Measurements from ENCODE around the gene STT3B. TPM values are rescaled to one million over a fixed set of nuclear protein-coding genes. Genes with fewer than 3 reads are reported as not detected.

STT3B gene
- total and polyA plus RNA-seq, 7 donors, result 10.8 to 107 (median 64.1) TPM

DNA sequence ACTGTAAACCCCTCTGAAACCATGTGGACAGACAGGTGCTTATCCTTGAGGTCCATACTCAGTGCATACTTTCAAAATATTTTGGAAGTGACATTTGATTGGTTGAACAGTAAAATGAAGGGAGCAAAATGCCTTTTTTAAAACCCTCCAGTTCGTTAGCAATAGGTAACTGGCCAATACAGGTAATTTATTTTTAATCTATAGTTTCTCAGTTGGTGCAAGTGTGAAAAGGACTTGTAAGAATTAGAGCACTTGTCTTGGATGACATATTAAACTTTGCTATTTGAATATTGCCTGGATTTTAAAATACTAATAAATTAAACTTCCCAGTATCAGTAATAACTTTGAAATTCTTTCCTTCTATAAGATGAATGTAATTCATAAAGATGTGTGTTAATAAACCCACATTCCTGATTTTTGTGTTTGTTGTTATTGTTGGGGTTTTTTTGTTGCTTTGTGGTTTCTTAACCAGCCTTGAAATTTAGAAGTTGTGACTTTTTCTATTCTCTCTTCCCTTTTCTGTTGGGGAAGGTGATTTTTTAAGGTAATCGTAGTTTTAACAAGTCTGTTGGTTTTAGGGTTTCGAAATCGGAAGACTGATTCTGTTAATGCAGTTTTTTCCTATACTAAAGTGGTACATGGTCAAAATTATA, 90.0 kb downstream of the STT3B start:
- Histone ChIP-seq H3K4me1 (no peaks in the 10 kb centered on the region), H3K9me3 (no peaks in the 10 kb centered on the region), H3K27me3 (no peaks in the 10 kb centered on the region), H3K4me3 (no peak overlapping the region), H3K27ac (no peak overlapping the region), H3K36me3 (peaks cover 0 to 61% (median 14%) of the 10 kb centered on the region in 4 donors)
- 80 to 91% methylated on average over 4 of the region's 4 CpGs for WGBS, 2 donors
- TF ChIP-seq EP300 (IDR thresholded peaks at IDR 0.05), result no peak
- intact Hi-C loops (cut with DNase I), result no loop called here
- no peak for DNase-seq

DNA sequence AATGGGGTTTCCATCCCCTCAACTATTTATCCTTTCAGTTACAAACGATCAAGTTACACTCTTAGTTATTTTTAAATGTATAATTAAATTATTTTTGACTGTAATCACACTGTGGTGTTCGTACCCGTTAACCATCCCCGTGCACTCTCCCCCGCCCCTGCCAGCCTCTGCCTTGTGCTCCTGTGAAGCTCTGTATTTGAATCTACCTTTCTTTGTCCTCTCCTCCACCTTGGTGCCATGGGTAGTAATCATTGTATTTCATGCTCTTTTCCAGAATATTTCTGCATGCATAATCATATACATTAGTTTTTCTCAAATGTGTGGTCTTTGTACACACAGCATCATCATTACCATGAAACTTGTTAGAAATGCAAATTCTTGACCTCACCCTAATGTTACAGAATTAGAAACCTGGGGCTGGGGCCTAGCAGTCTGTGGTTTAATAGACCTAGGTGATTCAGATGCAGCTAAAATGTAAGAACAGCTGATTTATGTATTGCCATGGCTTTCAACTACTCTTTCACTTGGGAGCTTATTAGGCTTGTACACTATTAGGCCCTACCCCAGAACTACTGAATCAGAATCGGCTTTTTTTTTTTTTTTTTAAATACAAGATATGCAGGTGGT, 91.5 kb downstream of the STT3B start:
- no peak overlapping the region for H3K4me3 ChIP-seq
- no peak for DNase-seq
- no peaks in the 10 kb centered on the region for H3K27me3 ChIP-seq
- no peak overlapping the region for H3K27ac ChIP-seq
- WGBS, 2 donors, result 94 to 96% methylated on average over 6 of the region's 6 CpGs
- no peaks in the 10 kb centered on the region for H3K4me1 ChIP-seq
- TF ChIP-seq, protein P1, sequence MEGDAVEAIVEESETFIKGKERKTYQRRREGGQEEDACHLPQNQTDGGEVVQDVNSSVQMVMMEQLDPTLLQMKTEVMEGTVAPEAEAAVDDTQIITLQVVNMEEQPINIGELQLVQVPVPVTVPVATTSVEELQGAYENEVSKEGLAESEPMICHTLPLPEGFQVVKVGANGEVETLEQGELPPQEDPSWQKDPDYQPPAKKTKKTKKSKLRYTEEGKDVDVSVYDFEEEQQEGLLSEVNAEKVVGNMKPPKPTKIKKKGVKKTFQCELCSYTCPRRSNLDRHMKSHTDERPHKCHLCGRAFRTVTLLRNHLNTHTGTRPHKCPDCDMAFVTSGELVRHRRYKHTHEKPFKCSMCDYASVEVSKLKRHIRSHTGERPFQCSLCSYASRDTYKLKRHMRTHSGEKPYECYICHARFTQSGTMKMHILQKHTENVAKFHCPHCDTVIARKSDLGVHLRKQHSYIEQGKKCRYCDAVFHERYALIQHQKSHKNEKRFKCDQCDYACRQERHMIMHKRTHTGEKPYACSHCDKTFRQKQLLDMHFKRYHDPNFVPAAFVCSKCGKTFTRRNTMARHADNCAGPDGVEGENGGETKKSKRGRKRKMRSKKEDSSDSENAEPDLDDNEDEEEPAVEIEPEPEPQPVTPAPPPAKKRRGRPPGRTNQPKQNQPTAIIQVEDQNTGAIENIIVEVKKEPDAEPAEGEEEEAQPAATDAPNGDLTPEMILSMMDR (IDR thresholded peaks at IDR 0.05), result no peak
- TF ChIP-seq POLR2AphosphoS5 (IDR thresholded peaks at IDR 0.05) (no peak), POLR2A (IDR thresholded peaks at IDR 0.05) (no peak), EP300 (IDR thresholded peaks at IDR 0.05) (no peak)
- intact Hi-C loops (cut with DNase I), result no loop called here
- peaks cover 0 to 57% (median 14%) of the 10 kb centered on the region in 4 donors for H3K36me3 ChIP-seq
- H3K9me3 ChIP-seq, result no peaks in the 10 kb centered on the region

DNA sequence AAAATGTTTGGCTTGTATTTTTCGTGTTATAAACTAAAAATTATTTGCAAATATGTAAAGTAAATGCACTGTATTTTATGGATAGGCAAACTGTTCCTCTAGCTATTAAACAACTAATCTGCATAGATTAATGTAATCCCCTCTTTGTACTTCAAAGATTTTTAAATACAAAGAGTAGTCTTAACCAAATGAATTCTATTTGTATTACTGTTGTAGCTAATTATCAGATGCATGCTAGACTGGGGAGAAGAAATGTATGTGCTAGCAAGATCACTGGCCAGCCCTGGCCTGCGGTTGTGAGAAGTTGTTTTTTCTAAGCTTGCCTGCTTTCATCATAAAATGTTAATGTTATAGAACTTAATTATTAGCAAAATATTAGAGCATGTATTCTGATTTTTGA, 92.6 kb downstream of the STT3B start:
- 94 to 95% methylated on average over 2 of the region's 2 CpGs for WGBS, 2 donors
- DNase-seq, result no peak
- no peak overlapping the region for H3K4me3 ChIP-seq
- intact Hi-C loops (cut with DNase I), result no loop called here
- H3K9me3 ChIP-seq, result no peaks in the 10 kb centered on the region
- no peak overlapping the region for H3K27ac ChIP-seq
- TF ChIP-seq POLR2AphosphoS5 (IDR thresholded peaks at IDR 0.05) (no peak), POLR2A (IDR thresholded peaks at IDR 0.05) (no peak), EP300 (IDR thresholded peaks at IDR 0.05) (no peak)
- TF ChIP-seq, protein P1 (IDR thresholded peaks at IDR 0.05), result no peak
- no peaks in the 10 kb centered on the region for H3K27me3 ChIP-seq
- H3K36me3 ChIP-seq, result peaks cover 0 to 55% (median 14%) of the 10 kb centered on the region in 4 donors
- no peaks in the 10 kb centered on the region for H3K4me1 ChIP-seq

DNA sequence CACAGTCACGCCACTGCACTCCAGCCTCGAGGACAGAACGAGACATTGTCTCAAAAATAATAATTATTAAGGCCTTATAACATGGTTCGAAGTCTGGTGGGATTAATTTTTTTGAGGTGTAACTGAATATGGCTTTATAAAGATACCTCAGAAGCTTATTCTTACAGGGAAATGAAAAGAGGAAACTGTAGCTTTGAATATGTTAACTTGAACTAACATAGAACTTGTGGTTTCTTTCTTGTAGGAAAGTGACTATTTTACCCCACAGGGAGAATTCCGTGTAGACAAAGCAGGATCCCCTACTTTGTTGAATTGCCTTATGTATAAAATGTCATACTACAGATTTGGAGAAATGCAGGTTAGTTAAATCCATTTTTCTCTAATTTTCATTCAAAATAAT, 96.3 kb downstream of the STT3B start:
- H3K9me3 ChIP-seq, result no peaks in the 10 kb centered on the region
- no peaks in the 10 kb centered on the region for H3K4me1 ChIP-seq
- intact Hi-C loops (cut with DNase I), result no loop called here
- H3K36me3 ChIP-seq, result peaks cover 0 to 72% (median 17%) of the 10 kb centered on the region in 4 donors
- H3K27ac ChIP-seq, result no peak overlapping the region
- TF ChIP-seq POLR2A (IDR thresholded peaks at IDR 0.05) (no peak), EP300 (IDR thresholded peaks at IDR 0.05) (no peak)
- TF ChIP-seq, protein P1 (IDR thresholded peaks at IDR 0.05), result no peak
- no peak for DNase-seq
- WGBS, 2 donors, result 69 to 94% methylated on average over 5 of the region's 5 CpGs
- no peak overlapping the region for H3K4me3 ChIP-seq
- H3K27me3 ChIP-seq, result no peaks in the 10 kb centered on the region

DNA sequence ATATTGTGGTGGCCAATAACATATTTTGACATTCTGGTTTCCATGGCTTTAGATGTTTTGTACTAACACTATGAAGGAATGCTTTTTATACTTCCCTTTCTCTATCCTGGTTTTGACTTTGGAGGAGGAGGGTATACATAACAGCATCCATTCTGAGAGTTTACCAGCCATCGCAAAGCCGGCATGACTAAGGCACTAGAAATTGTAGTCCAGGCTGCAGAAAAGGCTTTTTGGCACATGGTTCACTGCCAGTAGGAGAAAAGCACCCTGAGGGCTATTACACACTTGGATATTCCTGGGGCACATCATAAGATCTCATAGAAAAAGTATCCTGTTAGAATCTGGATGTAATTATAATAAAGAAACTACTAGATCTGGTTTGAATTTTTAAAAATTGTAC, 101.8 kb downstream of the STT3B start:
- intact Hi-C loops (cut with DNase I), result no loop called here
- Histone ChIP-seq H3K4me1 (peaks cover 0 to 20% (median 6%) of the 10 kb centered on the region in 4 donors), H3K27me3 (no peaks in the 10 kb centered on the region), H3K36me3 (peaks cover 0 to 47% (median 6%) of the 10 kb centered on the region in 4 donors), H3K9me3 (no peaks in the 10 kb centered on the region), H3K4me3 (no peak overlapping the region), H3K27ac (no peak overlapping the region)
- WGBS, 2 donors, result 87 to 96% methylated on average over 2 of the region's 2 CpGs
- no peak for DNase-seq
- TF ChIP-seq POLR2AphosphoS5 (IDR thresholded peaks at IDR 0.05), result no peak
- TF ChIP-seq, protein P1 (IDR thresholded peaks at IDR 0.05), result no peak
- TF ChIP-seq EP300 (IDR thresholded peaks at IDR 0.05), result no peak
- no peak for TF ChIP-seq POLR2A (IDR thresholded peaks at IDR 0.05)
